Tongue (tissue), 2 donors: ENCODE measurements around the gene METTL24. TPM values are rescaled to one million over a fixed set of nuclear protein-coding genes. Genes with fewer than 3 reads are reported as not detected.

Source experiments
- DNase-seq: peaks from one replicate; pipeline ENCODE4 v3.0.0-alpha.2; 2015
- total RNA-seq: library from RNA; depleted of rRNA; stranded (reverse); fragments of >200 nt; gene quantifications from one replicate; pipeline ENCODE4 v1.2.3, GENCODE V29; 2014

METTL24 gene
- 3.5 TPM for total RNA-seq

GRCh38 chr6:110357664-110358552 lies at the start of gene METTL24:
Gene METTL24, minus strand, starts transcription at chr6:110358349. Its CDS starts 77 bp downstream, at chr6:110358272.
- DNase-seq: peak; percentile 43

- no peak for DNase-seq
Observed at GRCh38 chr6:110404607-110405006, 46.5 kb upstream of the METTL24 start.

GRCh38 chr6:110401585-110402176 lies 43.5 kb upstream of the METTL24 start:
- no peak for DNase-seq

- DNase-seq: no peak
Observed at GRCh38 chr6:110400208-110400607, 42.1 kb upstream of the METTL24 start.

GRCh38 chr6:110399219-110400071 lies 41.3 kb upstream of the METTL24 start:
- DNase-seq: peak; percentile 8

GRCh38 chr6:110398778-110399177 lies 40.6 kb upstream of the METTL24 start:
- no peak for DNase-seq

GRCh38 chr6:110395221-110395620 lies 37.1 kb upstream of the METTL24 start:
- no peak for DNase-seq

GRCh38 chr6:110394409-110394808 lies 36.3 kb upstream of the METTL24 start:
- DNase-seq: no peak

GRCh38 chr6:110392727-110393126 lies 34.6 kb upstream of the METTL24 start:
- no peak for DNase-seq

GRCh38 chr6:110390404-110390803 lies 32.3 kb upstream of the METTL24 start:
- no peak for DNase-seq

- DNase-seq: no peak
Observed at GRCh38 chr6:110389689-110390382, 31.7 kb upstream of the METTL24 start.

- DNase-seq: no peak
Observed at GRCh38 chr6:110387986-110388385, 29.8 kb upstream of the METTL24 start.

GRCh38 chr6:110385458-110385863 lies 27.3 kb upstream of the METTL24 start:
- no peak for DNase-seq

- DNase-seq: no peak
Observed at GRCh38 chr6:110378552-110378951, 20.4 kb upstream of the METTL24 start.

- DNase-seq: no peak
Observed at GRCh38 chr6:110369066-110369465, 10.9 kb upstream of the METTL24 start.

GRCh38 chr6:110368284-110368683 lies 10.1 kb upstream of the METTL24 start:
- DNase-seq: no peak

GRCh38 chr6:110367825-110368224 lies 9.7 kb upstream of the METTL24 start:
- no peak for DNase-seq

- DNase-seq: no peak
Observed at GRCh38 chr6:110366975-110367374, 8.8 kb upstream of the METTL24 start.

GRCh38 chr6:110366256-110366655 lies 8.1 kb upstream of the METTL24 start:
- no peak for DNase-seq

- no peak for DNase-seq
Observed at GRCh38 chr6:110364364-110365105, 6.4 kb upstream of the METTL24 start.

- DNase-seq: no peak
Observed at GRCh38 chr6:110363748-110364147, 5.6 kb upstream of the METTL24 start.
